ENCODE results near the gene FGR.

Gene FGR

DNA sequence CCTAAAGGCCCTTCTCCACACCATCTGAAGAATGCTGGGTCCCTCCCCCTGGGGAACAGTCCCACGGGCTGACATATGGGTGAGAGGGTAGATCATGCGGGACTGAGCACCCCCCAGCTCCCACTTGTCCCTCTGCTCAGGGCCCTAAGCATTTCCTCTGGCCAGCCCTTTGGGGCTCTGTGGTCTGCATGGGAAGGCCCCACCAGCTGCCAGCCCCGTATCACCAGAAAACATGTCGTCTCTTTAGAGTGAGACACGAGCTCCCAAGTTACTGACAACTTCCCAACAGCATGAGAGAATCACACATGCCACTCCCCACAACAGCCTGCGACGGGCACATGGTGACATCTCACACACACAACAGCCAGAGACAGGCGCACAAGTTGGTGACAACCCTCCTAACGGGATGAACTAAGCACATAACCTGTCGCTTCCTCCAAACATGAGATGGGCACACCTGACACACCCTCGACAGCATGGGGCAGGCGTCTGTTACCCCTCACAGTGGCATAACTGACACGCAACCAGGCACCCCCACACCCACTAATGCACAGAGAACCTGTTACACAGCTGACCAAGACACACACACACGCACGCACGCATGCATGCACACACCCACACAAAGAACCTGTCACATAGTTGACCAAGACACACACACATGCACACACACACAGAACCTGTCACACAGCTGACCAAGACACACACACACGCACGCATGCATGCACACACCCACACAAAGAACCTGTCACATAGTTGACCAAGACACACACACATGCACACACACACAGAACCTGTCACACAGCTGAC is 72.2 kb downstream of the FGR start:
- TF ChIP-seq, protein P1, sequence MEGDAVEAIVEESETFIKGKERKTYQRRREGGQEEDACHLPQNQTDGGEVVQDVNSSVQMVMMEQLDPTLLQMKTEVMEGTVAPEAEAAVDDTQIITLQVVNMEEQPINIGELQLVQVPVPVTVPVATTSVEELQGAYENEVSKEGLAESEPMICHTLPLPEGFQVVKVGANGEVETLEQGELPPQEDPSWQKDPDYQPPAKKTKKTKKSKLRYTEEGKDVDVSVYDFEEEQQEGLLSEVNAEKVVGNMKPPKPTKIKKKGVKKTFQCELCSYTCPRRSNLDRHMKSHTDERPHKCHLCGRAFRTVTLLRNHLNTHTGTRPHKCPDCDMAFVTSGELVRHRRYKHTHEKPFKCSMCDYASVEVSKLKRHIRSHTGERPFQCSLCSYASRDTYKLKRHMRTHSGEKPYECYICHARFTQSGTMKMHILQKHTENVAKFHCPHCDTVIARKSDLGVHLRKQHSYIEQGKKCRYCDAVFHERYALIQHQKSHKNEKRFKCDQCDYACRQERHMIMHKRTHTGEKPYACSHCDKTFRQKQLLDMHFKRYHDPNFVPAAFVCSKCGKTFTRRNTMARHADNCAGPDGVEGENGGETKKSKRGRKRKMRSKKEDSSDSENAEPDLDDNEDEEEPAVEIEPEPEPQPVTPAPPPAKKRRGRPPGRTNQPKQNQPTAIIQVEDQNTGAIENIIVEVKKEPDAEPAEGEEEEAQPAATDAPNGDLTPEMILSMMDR (conservative IDR thresholded peaks at IDR 0.05; ENCODE audit: control insufficient read depth, insufficient read depth, low read depth, low read length): no peak
- H3K4me3 ChIP-seq (ENCODE audit: control insufficient read depth, low read depth, low read length): no peak overlapping the region
- no peak for DNase-seq (ENCODE audit: low read depth)

Data from fibroblast of mammary gland (primary cell).